GM21526 (cell line): ENCODE results near the gene TTLL11.
A peak's percentile ranks its signal among the peaks of the same experiment; 100 is the strongest.

ENCODE experiments used
- ATAC-seq: cut with Tn5 transposase; IDR thresholded peaks from one replicate; pipeline ENCODE4 v1.9.1; 2021; ENCODE audit warnings: moderate library complexity; ENCODE audit not compliant: unreplicated experiment, low FRiP score

TTLL11 gene

GRCh38 chr9:122056484-122056883 lies 36.6 kb downstream of the TTLL11 start:
- no peak for ATAC-seq

- ATAC-seq = no peak
Measured at GRCh38 chr9:122055701-122056100, 37.4 kb downstream of the TTLL11 start.

GRCh38 chr9:122053567-122054350 lies 39.3 kb downstream of the TTLL11 start:
- no peak for ATAC-seq

- ATAC-seq = no peak
Measured at GRCh38 chr9:122053064-122053463, 40.0 kb downstream of the TTLL11 start.

GRCh38 chr9:122051351-122052321 lies 41.5 kb downstream of the TTLL11 start:
- ATAC-seq = peak; percentile 53

GRCh38 chr9:122050167-122050566 lies 42.9 kb downstream of the TTLL11 start:
- no peak for ATAC-seq

- ATAC-seq = no peak
Measured at GRCh38 chr9:122042056-122042455, 51.1 kb downstream of the TTLL11 start.

- ATAC-seq = no peak
Measured at GRCh38 chr9:122040561-122041242, 52.4 kb downstream of the TTLL11 start.

- ATAC-seq = no peak
Measured at GRCh38 chr9:122039234-122039633, 53.9 kb downstream of the TTLL11 start.

- ATAC-seq = no peak
Measured at GRCh38 chr9:122036988-122037387, 56.1 kb downstream of the TTLL11 start.

- no peak for ATAC-seq
Measured at GRCh38 chr9:122036408-122036807, 56.7 kb downstream of the TTLL11 start.

GRCh38 chr9:122033775-122034373 lies 59.2 kb downstream of the TTLL11 start:
- no peak for ATAC-seq

GRCh38 chr9:122032346-122032745 lies 60.8 kb downstream of the TTLL11 start:
- ATAC-seq = no peak

- ATAC-seq = no peak
Measured at GRCh38 chr9:122031776-122032175, 61.3 kb downstream of the TTLL11 start.

- ATAC-seq = no peak
Measured at GRCh38 chr9:122031157-122031556, 62.0 kb downstream of the TTLL11 start.

- no peak for ATAC-seq
Measured at GRCh38 chr9:122030357-122030756, 62.8 kb downstream of the TTLL11 start.

GRCh38 chr9:122029898-122030297 lies 63.2 kb downstream of the TTLL11 start:
- ATAC-seq = no peak

- no peak for ATAC-seq
Measured at GRCh38 chr9:122028089-122028488, 65.0 kb downstream of the TTLL11 start.

- ATAC-seq = no peak
Measured at GRCh38 chr9:122020398-122020797, 72.7 kb downstream of the TTLL11 start.

- no peak for ATAC-seq
Measured at GRCh38 chr9:122016744-122017143, 76.4 kb downstream of the TTLL11 start.
